SK-N-MC (cell line): ENCODE measurements around the gene ZDHHC19.

ENCODE experiments used
- EZH2 ChIP-seq: fragments of 200-600 bp; sonication (generic); IDR thresholded peaks from one replicate; pipeline ENCODE4 v1.6.1; 2017; ENCODE audit warnings: antibody characterized with exemption
- FOXP2 ChIP-seq: optimal IDR thresholded peaks from 2 replicates; pipeline ENCODE3; 2011; ENCODE audit warnings: mild to moderate bottlenecking, moderate library complexity; ENCODE audit not compliant: insufficient read depth; ENCODE audit errors: extremely low read length, control extremely low read depth
- POLR2AphosphoS5 ChIP-seq: IDR thresholded peaks from 2 replicates; pipeline ENCODE4 v1.6.1; 2012; ENCODE audit warnings: mild to moderate bottlenecking, low read depth, low read length, borderline replicate concordance

DNA sequence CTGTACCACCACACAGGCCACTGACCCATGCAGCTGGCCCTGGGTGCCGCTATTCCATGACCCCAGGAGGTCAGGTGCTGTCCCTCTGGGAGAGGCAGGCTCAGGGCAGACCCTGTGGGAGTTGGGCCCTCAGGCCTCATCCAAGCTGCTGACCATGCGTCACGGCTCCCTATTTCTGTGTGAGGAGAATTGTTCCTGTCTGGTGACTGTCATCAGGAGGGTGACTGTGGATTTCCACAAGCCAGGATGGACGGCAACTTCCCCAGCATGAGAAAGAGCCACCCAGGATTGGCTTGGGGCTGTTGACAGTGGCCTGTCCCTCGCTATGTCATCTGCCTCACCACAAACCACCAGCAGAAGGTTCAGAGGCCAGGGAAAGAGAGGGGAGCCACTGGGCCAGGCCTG lies 41.4 kb downstream of the ZDHHC19 start:
- TF ChIP-seq EZH2 = no peak
- no peak for TF ChIP-seq POLR2AphosphoS5
- TF ChIP-seq FOXP2 = no peak
